Measurements from ENCODE around the gene AKAP13. TPM values are rescaled to one million over a fixed set of nuclear protein-coding genes. Genes with fewer than 3 reads are reported as not detected.

AKAP13 gene
- total and polyA plus RNA-seq, 7 donors, result 18.2 to 126 (median 93.7) TPM

- no peak overlapping the region for H3K27ac ChIP-seq
- ATAC-seq (no peak), DNase-seq (no peak)
- TF ChIP-seq CTCF (IDR thresholded peaks at IDR 0.05), result no peak
- 81 to 97% (median 89%) methylated on average over 4 of the region's 4 CpGs for WGBS, 3 donors
- H3K36me3 ChIP-seq (ENCODE audit: insufficient read depth in 1 of 2, low read depth in 1 of 2), result peaks cover 0 to 22% of the 10 kb centered on the region in 2 donors
- H3K4me3 ChIP-seq, result no peak overlapping the region
- no peaks in the 10 kb centered on the region for H3K9me3 ChIP-seq
- intact Hi-C loops (cut with DNase I), result no loop called here
- no peaks in the 10 kb centered on the region for H3K27me3 ChIP-seq (ENCODE audit: insufficient read depth in 3 of 3, low read length in 2 of 3)
- no peaks in the 10 kb centered on the region for H3K4me1 ChIP-seq
Measured at GRCh38 chr15:85536341-85536740, 155.9 kb downstream of the AKAP13 start.

- ATAC-seq (no peak), DNase-seq (no peak)
- Histone ChIP-seq H3K4me3 (no peak overlapping the region), H3K9me3 (no peaks in the 10 kb centered on the region), H3K27ac (no peak overlapping the region), H3K27me3 (ENCODE audit: insufficient read depth in 3 of 3, low read length in 2 of 3) (no peaks in the 10 kb centered on the region), H3K4me1 (no peaks in the 10 kb centered on the region), H3K36me3 (ENCODE audit: insufficient read depth in 1 of 2, low read depth in 1 of 2) (peaks cover 0 to 9% of the 10 kb centered on the region in 2 donors)
- intact Hi-C loops (cut with DNase I), result no loop called here
- no peak for TF ChIP-seq CTCF (IDR thresholded peaks at IDR 0.05)
Measured at GRCh38 chr15:85539491-85539890, 159.1 kb downstream of the AKAP13 start.

- Histone ChIP-seq H3K9me3 (no peaks in the 10 kb centered on the region), H3K27ac (no peak overlapping the region), H3K36me3 (ENCODE audit: insufficient read depth in 1 of 2, low read depth in 1 of 2) (peaks cover 0 to 2% of the 10 kb centered on the region in 2 donors), H3K27me3 (ENCODE audit: insufficient read depth in 3 of 3, low read length in 2 of 3) (no peaks in the 10 kb centered on the region), H3K4me1 (no peaks in the 10 kb centered on the region), H3K4me3 (no peak overlapping the region)
- ATAC-seq (no peak), DNase-seq (no peak)
- WGBS, 3 donors, result 86 to 96% (median 94%) methylated on average over 6 of the region's 6 CpGs
- TF ChIP-seq CTCF (IDR thresholded peaks at IDR 0.05), result no peak
- intact Hi-C loops (cut with DNase I), result no loop called here
Measured at GRCh38 chr15:85540085-85540797, 159.8 kb downstream of the AKAP13 start.

GRCh38 chr15:85541744-85542143 is 161.3 kb downstream of the AKAP13 start:
- no peak for TF ChIP-seq CTCF (IDR thresholded peaks at IDR 0.05)
- H3K4me3 ChIP-seq, result no peak overlapping the region
- no peak overlapping the region for H3K27ac ChIP-seq
- H3K4me1 ChIP-seq, result no peaks in the 10 kb centered on the region
- no peaks in the 10 kb centered on the region for H3K27me3 ChIP-seq (ENCODE audit: insufficient read depth in 3 of 3, low read length in 2 of 3)
- 88 to 93% (median 92%) methylated on average over 1 of the region's 1 CpG for WGBS, 3 donors
- DNase-seq (no peak), ATAC-seq (no peak)
- no peaks in the 10 kb centered on the region for H3K36me3 ChIP-seq (ENCODE audit: insufficient read depth in 1 of 2, low read depth in 1 of 2)
- intact Hi-C loops (cut with DNase I), result no loop called here
- no peaks in the 10 kb centered on the region for H3K9me3 ChIP-seq

- Histone ChIP-seq H3K27ac (no peak overlapping the region), H3K9me3 (no peaks in the 10 kb centered on the region), H3K27me3 (ENCODE audit: insufficient read depth in 3 of 3, low read length in 2 of 3) (no peaks in the 10 kb centered on the region), H3K4me1 (no peaks in the 10 kb centered on the region), H3K36me3 (ENCODE audit: insufficient read depth in 1 of 2, low read depth in 1 of 2) (no peaks in the 10 kb centered on the region), H3K4me3 (no peak overlapping the region)
- intact Hi-C loops (cut with DNase I), result no loop called here
- DNase-seq, result no peak
- WGBS, 3 donors, result 78 to 95% (median 85%) methylated on average over 3 of the region's 3 CpGs
- no peak for ATAC-seq
- TF ChIP-seq CTCF (IDR thresholded peaks at IDR 0.05), result no peak
Measured at GRCh38 chr15:85542488-85542887, 162.1 kb downstream of the AKAP13 start.
